Activated CD4-positive, alpha-beta T cell treated with anti-CD3 and anti-CD28 coated beads for 1 hour (primary cell): Measurements from ENCODE around the gene TBC1D10A.

Experiments
- DNase-seq: peaks from one replicate; pipeline ENCODE4 v3.0.0-alpha.2; 2020

The TBC1D10A gene

DNA sequence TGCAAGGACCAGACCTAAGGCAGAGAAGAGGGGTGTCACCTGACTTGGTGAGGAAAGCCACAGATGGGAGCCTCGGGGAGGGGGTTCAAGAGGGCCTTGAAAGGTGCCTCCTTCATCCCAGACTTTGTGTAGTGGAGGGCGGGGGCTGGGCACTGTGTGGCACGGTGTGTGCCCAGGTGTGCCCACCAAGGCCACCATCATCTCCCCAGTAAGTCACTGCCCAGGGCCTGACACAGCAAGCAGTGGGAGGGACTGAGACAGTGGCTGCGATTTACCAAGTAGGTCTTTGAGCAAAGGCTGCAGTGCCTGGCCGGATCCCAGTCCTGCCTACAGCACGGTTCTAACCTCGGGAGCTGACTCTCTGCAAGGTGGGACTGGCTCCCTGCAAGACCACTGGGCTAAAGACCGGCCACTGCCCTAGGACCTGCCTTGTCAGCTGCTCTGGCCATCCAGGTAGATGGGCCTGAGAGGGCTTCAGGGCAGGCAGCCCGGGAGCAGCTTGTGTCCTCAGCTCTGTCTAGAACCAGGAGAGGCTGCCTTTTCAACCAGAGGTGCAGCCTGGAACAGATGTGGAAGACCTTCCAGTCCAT, 61.5 kb downstream of the TBC1D10A start:
- no peak for DNase-seq

- no peak for DNase-seq
These were observed 62.9 kb downstream of the TBC1D10A start for GRCh38 chr22:30263883-30264282.

- peak; percentile 62 for DNase-seq
These were observed 63.6 kb downstream of the TBC1D10A start for GRCh38 chr22:30262917-30263741.

DNA sequence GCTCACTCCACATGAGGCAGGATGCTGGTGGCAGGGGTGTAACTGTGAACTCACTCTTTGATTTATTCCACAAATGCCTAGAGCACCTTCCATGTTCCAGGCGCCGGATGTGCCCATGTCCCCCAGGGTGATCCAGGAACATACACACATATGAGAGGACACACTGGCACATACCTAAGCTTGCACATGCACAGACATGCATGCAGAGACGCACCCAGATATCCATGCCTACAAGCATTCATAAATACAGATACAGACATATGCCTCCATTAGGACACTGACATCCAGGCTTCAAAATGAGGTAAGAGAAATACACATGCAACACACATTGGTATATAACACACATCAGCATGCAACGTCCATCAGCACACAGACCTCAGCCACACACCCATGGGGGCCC, 64.6 kb downstream of the TBC1D10A start:
- DNase-seq, result no peak

GRCh38 chr22:30261134-30261533, 65.6 kb downstream of the TBC1D10A start:
- DNase-seq, result no peak

DNA sequence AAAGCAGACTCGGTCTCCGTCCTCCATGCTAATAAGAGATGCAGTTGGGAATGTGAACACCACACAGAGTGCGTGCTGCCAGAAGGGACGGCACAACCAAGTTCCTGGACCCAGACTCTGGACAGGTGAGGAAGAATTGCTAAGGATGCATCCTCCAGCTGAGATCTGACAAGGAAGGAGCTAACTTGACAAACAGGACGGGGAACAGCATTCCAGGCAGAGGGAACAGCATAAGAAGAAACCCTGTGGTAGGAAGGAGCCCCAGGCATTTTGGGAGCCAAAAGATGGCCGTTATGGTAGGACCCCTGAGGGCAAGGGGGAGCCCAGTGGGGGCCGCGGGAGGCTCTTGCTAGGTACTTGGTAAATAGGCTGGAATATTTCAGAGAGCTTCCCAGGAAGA, 66.1 kb downstream of the TBC1D10A start:
- no peak for DNase-seq

DNA sequence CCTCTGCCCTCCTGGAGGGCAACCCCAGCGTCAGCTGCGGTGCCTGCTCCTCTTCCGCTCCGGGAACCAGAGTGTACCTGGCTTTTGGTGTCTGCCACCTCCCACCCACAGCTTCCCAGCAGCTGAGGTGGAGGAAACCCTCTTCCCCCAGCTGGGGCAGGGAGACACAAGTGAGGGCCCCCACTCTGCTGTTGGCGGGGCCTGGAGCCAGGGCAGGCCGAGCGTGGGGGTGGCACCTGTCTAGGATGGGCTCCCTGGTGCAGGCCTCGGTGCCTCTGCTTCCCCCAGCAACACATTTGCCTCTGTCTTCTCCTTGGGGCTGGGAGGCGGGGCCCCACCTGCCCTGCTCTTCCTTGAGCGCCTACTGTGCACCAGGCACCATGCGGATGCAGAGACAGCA, 66.5 kb downstream of the TBC1D10A start:
- DNase-seq, result no peak

- DNase-seq, result no peak
These were observed 72.4 kb downstream of the TBC1D10A start for GRCh38 chr22:30254314-30254713.

DNA sequence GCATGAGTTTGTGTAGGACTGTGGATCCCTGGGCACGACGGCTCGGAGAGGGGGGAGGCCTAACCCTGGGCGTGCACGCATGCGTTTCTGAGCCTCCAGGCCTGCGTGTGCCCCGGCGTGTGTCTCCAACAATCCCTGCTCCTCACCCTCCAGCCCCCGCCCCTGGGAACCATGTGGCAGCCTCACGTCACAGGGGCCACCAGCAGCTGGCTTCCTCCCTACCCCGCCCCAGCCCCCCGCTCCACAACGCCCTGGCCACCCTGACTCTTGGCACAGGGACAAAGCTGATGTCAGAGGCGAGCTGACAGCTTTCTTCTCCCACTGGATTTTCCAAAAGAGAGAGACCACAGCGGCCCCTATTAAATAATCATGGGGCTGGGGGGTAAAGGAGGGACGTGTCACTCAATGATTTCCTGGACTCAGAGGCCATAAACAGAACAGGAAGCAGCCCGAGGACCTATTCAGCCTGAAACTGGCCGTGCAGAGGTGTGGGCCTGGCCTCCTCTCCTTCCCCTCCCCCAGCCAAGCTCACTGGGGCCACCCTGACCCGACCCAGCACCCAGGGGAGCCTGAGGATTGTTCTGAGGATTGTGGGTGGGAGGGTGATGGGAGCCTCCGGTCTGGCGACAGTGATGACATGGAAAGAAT, 73.4 kb downstream of the TBC1D10A start:
- DNase-seq, result no peak

DNA sequence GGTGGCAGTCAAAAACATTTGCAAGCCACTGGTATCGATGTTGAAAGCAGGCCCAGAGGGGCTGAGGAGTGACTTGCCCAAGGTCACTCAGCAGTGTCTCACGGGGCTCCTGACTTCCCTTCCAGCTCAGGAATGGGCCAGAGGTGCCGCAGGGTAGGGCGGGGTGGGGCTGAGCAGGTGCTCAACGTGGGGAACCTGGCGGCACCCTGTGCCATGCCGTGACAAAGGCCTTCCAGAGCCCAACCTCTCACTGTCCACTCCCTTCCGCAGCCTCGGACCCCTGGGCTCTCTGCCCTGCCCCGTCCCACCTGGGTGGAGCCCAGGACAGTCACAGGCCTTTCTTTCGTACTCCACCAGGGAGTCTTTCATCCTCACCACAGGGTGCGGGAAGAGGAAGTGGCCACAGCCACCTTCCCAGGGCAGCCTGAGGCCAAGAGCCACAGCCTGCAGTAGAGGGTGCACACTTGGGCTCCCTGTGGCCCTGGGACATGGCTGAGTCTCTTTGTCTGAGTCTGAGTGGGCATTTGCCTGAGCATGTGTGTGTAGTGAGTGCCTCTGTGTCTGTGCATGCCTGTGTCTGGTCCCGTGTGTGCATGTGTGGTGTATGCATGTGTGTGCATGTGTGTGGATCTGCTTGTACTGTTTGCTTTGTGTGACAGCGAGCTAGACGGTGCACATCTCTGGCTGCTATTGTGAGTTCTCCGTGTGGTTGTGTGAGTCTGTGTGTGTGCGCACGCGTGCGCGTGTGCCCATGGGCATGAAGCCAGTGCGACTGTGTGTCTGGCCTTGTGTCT, 74.1 kb downstream of the TBC1D10A start:
- DNase-seq, result no peak

DNA sequence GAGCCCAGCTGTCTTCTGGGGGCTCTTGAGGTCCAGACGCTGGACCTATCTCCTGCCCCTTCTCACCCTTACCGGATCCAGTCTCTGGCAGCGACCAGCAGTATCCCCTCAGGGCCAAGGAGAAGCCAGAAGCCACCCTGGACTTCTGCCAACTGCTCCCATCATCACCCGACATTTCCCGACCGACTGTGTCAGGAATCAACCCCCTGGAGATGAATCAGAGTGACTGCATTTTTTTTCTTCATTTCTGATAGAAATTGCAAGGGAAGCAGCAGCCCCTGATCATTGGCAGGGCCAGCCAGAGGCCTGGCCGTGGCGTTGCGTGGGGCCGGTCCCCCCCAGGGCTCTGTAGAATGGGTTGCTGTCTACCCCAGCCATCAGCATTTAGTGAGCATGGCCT, 75.0 kb downstream of the TBC1D10A start:
- DNase-seq, result no peak

- DNase-seq, result no peak
These were observed 76.0 kb downstream of the TBC1D10A start for GRCh38 chr22:30250661-30251267.

GRCh38 chr22:30250039-30250565, 76.6 kb downstream of the TBC1D10A start:
- no peak for DNase-seq

DNA sequence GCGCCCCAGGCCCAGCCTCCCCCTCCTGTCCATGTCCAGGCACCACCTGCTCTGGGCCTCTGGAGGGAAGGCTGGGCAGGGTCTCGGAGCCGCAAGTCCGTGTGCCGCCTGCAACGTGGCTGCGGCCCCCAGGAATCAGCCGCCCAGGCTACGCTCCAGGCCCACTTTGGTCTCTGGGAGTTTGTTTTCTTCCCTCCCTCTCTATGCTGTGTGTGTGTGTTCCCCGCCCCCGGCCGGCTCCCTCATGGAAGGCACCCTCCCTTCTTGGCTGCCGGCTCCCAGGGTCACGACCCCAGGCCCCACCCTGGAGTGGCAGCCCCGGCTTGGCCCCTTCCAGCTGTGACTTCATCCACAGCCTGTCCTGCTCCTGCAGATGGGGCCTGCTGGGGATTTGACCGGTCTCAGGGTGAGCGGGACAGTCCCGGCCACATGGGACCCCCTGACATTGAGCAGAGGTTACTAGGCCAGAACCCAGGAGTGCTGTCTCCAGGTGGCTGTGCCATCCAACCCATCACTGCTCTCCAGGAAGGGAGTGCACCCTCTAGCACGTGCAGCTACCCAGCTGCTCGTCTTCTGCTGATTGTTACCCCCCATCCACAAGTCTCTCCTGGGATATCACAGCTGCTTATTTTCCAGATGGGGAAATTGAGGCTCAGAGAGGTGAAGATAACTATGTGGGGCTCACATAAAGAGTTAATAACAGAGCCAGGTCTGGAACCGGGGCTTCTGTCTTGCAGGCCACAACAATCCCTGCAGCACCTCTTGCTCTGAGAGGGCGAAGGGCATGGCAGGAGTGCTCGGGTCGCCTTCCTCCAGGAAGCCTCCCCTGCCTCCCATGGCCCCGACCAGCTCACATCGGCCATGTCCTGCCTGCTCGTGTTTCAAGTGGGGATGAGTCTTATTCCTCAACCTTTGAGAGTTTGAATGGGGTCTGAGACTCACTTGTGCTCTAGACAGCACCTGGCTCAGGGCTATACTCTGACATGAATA, 77.4 kb downstream of the TBC1D10A start:
- no peak for DNase-seq

DNA sequence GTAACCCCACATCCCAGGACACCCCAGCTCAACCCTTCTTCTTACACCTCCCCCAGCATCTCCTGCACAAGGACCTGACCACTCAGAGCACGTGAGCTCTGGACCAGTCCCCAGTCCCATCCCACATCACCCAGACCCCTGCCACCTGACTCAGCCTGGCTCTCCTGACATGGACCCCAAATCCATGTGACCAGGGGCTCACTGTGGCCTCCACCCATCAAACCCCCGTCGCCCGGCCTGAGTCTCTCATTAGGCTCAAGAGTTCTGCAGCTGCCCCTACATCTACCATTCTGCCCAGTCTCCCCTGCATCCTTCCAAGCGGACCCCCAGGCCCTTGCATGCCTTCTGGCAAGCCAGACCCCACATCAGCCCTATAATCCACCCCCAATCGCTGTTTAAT, 78.3 kb downstream of the TBC1D10A start:
- DNase-seq, result no peak

GRCh38 chr22:30247974-30248373, 78.8 kb downstream of the TBC1D10A start:
- DNase-seq, result no peak

DNA sequence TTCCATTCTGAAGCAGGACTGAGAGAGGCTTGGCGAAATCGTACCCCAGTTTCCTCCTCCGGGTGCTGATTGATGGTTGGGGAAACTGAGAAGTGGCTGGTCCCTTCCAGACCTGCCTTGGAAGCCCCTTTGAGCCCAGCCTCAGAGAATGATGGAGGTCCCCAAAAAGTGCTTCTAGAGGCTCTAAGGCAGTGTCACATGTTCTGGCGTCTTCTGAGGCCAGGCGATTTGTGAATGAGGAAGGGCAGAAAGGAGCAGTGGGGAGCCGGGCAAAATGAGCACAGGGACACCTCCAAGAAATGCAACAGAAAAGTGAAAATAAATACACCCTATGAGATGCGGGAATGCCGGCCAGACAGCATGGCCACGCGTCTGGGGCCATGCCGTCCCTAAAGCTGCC, 79.2 kb downstream of the TBC1D10A start:
- DNase-seq, result no peak

DNA sequence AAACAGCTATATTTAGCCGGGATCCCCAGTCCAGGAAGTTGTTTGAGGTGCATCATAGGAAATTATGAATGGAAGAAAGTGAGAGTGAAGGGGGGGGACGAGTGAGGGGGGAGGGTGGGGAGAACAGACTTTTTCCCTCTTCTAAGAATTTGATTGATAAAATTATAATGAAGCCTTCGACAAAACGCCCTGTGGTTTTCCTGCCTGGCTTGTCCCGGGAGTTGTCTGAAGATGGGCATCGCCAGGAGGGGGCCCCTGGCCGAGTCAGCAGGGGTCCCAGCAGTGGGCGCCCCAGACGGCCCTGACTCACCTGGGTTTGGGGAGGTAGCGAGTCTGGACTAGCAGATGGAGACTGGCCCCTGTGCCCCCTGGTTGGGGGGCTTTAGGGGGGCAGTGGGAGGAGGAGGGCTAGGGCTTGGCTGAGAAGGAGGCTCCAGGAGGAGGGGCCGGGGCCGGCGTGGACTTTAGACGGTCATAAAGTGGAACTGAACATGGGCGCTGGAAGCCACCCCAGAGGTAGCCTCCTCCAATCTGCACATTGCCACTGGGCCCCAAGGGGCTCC, 79.8 kb downstream of the TBC1D10A start:
- no peak for DNase-seq

- peak; percentile 35 for DNase-seq
These were observed 80.5 kb downstream of the TBC1D10A start, which contains the start of gene LIF for GRCh38 chr22:30245985-30246813. Gene LIF (minus strand): TSS chr22:30246759. CDS start chr22:30246695, 64 bp downstream.
